Anterior cingulate cortex (tissue), 58 donors: ENCODE data around the gene UNK.
"Not testable (repeated sequence)": the region's sequence is repeated elsewhere in the genome, so short reads cannot be mapped to it uniquely, and the experiment has no call there.

Source experiments
- DNase-seq, 58 donors: peaks; one replicate each; lab custom pipeline; 2025; lab: John Stamatoyannopoulos, UW

Gene UNK

GRCh38 chr17:75795820-75796607, 11.4 kb downstream of the UNK start:
- no peak for DNase-seq

GRCh38 chr17:75799402-75799801, 14.8 kb downstream of the UNK start:
- no peak for DNase-seq

GRCh38 chr17:75803883-75804282, 19.3 kb downstream of the UNK start:
- no peak for DNase-seq

- no peak for DNase-seq
These were observed 22.4 kb downstream of the UNK start for GRCh38 chr17:75806822-75807500.

- no peak for DNase-seq
These were observed 23.3 kb downstream of the UNK start for GRCh38 chr17:75807861-75808260.

GRCh38 chr17:75808549-75808904, 23.9 kb downstream of the UNK start:
- DNase-seq = no peak

- no peak for DNase-seq
These were observed 24.5 kb downstream of the UNK start for GRCh38 chr17:75808905-75809621.

GRCh38 chr17:75809631-75810111, 25.1 kb downstream of the UNK start:
- no peak for DNase-seq

GRCh38 chr17:75810216-75810615, 25.6 kb downstream of the UNK start:
- DNase-seq = no peak

GRCh38 chr17:75810756-75811155, 26.1 kb downstream of the UNK start:
- not testable (repeated sequence) for DNase-seq

- DNase-seq = no peak
These were observed 26.6 kb downstream of the UNK start for GRCh38 chr17:75811174-75811573.

GRCh38 chr17:75812096-75813013, 27.7 kb downstream of the UNK start:
- no peak for DNase-seq

GRCh38 chr17:75813081-75814020, 28.7 kb downstream of the UNK start:
- DNase-seq = no peak

- DNase-seq = no peak
These were observed 29.4 kb downstream of the UNK start for GRCh38 chr17:75814021-75814395.

GRCh38 chr17:75814900-75815373, 30.3 kb downstream of the UNK start:
- DNase-seq = no peak

GRCh38 chr17:75815399-75815798, 30.8 kb downstream of the UNK start:
- no peak for DNase-seq

- no peak for DNase-seq
These were observed 32.1 kb downstream of the UNK start for GRCh38 chr17:75816693-75817092.

GRCh38 chr17:75817571-75817970, 33.0 kb downstream of the UNK start:
- DNase-seq = no peak

GRCh38 chr17:75818326-75818885, 33.8 kb downstream of the UNK start:
- no peak for DNase-seq
